ENCODE data around the gene SHLD3.
"Not testable (repeated sequence)": the region's sequence is repeated elsewhere in the genome, so short reads cannot be mapped to it uniquely, and the experiment has no call there.

SHLD3 gene

DNA sequence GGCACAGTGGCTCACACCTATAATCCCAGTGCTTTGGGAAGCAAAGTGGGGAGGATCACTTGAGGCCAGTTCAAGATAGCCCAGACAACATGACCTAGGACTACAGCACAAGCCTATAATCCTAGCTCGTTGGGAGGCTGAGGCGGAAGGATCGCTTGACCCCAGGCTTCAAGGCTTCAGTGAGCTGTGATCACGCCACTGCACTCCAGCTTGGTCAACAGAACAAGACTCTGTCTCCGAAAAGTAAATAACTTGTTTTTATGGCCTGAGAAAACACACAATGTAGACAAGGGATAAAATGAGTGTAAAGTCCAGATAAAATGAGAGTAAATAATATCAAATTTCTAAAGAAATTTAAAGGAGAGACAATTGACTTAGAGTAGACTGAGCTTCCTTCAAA, 26.3 kb downstream of the SHLD3 start:
- TF ChIP-seq CTCF (IDR thresholded peaks at IDR 0.05): no peak
- Histone ChIP-seq H3K4me3 (no peak overlapping the region), H3K27ac (no peak overlapping the region)
- DNase-seq (ENCODE audit: low spot score): no peak

DNA sequence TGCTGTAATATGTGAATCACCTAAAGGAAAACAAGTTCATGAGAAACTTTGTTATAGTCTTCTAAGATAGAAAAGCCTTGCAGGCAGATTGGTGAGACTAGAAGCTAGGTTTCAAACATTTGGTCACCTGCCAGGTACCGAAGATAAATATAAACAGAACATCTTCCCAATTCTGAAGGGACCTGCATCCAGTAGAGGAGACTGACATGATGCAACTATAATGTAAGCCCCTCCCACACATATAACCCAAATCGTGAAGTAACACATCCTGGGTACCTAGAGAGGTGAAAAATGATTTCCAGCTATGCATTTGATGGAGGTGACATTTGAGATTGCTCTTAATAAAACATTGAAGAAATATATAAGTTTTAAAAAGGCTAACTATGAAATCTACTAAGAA, 29.9 kb downstream of the SHLD3 start:
- DNase-seq (ENCODE audit: low spot score): no peak
- TF ChIP-seq CTCF (IDR thresholded peaks at IDR 0.05): no peak
- no peak overlapping the region for H3K4me3 ChIP-seq
- no peak overlapping the region for H3K27ac ChIP-seq

- Histone ChIP-seq H3K4me3 (no peak overlapping the region), H3K27ac (no peak overlapping the region)
- peak; percentile 17 for TF ChIP-seq CTCF (IDR thresholded peaks at IDR 0.05)
- DNase-seq (ENCODE audit: low spot score): no peak
Observed at GRCh38 chr5:65663804-65664521, 39.1 kb downstream of the SHLD3 start.

DNA sequence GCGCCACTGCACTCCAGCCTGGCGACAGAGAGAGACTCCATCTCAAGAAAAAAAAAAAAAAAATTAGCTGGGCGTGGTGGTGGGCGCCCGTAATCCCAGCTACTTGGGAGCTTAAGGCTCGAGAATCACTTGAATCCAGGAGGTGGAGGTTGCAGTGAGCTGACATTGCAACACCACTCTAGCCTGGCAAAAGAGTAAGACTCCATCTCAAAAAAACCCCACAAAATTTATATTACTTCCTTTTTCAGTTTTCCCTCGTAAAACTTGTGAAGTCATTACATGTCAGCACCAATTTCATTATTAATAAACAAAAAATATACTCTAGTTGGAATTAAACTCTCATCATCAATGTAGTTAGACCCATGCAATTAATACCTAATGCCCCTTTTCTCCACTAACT, 43.9 kb downstream of the SHLD3 start:
- DNase-seq (ENCODE audit: low spot score): no peak

GRCh38 chr5:65672796-65673195, 48.0 kb downstream of the SHLD3 start:
- no peak for TF ChIP-seq CTCF (IDR thresholded peaks at IDR 0.05)
- DNase-seq (ENCODE audit: low spot score): no peak
- Histone ChIP-seq H3K4me3 (no peak overlapping the region), H3K27ac (no peak overlapping the region)

More for the DNA sequence above, 43.9 kb downstream of the SHLD3 start:
- TF ChIP-seq CTCF (IDR thresholded peaks at IDR 0.05): no peak
- Histone ChIP-seq H3K27ac (no peak overlapping the region), H3K4me3 (no peak overlapping the region)

DNA sequence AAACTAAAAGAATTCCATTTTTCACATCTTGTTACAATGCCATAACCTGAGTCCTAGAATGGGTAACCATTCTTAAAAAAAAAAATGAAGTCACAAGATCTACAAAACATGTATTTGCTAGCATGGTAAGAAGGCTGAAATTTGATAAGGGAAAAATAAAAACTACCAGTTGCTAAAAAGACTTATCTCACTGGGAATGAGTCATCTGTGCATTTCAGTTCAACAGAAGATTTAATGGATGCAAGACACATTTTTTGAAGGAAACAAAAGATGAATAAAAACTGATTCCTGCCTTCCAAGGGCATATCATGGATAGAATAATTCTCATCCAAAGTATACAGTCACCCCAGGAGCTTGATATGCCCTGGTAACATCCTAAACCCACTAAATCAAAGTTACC, 49.9 kb downstream of the SHLD3 start:
- Histone ChIP-seq H3K4me3 (no peak overlapping the region), H3K27ac (no peak overlapping the region)
- no peak for TF ChIP-seq CTCF (IDR thresholded peaks at IDR 0.05)
- no peak for DNase-seq (ENCODE audit: low spot score)

GRCh38 chr5:65676056-65676455, 51.2 kb downstream of the SHLD3 start:
- H3K4me3 ChIP-seq; H3K27ac ChIP-seq; DNase-seq (ENCODE audit: low spot score): not testable (repeated sequence)

Data from coronary artery (tissue), 2 donors.